HEK293 (cell line): ENCODE measurements around the gene AK8.

ENCODE experiments used
- CTCF ChIA-PET: fragments of 350-600 bp; formaldehyde crosslinking; extraction: SDS; loops from one replicate; lab custom pipeline; 2021; ENCODE audit warnings: antibody characterized with exemption; lab: Yijun Ruan, JAX
- POLR2A ChIA-PET: fragments of 300-600 bp; formaldehyde crosslinking; extraction: SDS; loops from one replicate; lab custom pipeline; 2020; ENCODE audit warnings: antibody characterized with exemption, inconsistent platforms; lab: Yijun Ruan, JAX
- H3K27ac ChIP-seq: fragments of 200-500 bp; sonication (Bioruptor generic); 2 replicates; pipeline ENCODE4 v1.5.1; 2014; ENCODE audit warnings: low read depth, low read length, control low read depth, inconsistent platforms; ENCODE audit errors: extremely low read depth
- H3K36me3 ChIP-seq, 2 experiments: fragments of 200-500 bp in 1 of 2; sonication (Bioruptor generic) in 1 of 2; 1 replicate in 1 of 2; 2 replicates in 1 of 2; pipeline ENCODE4 v1.5.1; 2014 to 2017; ENCODE audit warnings: inconsistent platforms in 2 of 2, low read length in 2 of 2; ENCODE audit not compliant: control insufficient read depth in 2 of 2, insufficient read depth in 1 of 2
- H3K4me1 ChIP-seq: fragments of 200-500 bp; sonication (Bioruptor generic); 2 replicates; pipeline ENCODE4 v1.5.1; 2014; ENCODE audit warnings: mild to moderate bottlenecking, low read length, inconsistent platforms; ENCODE audit not compliant: control insufficient read depth, insufficient read depth
- H3K4me3 ChIP-seq: 2 replicates; pipeline ENCODE4 v1.5.1; 2011; ENCODE audit warnings: low read depth, mild to moderate bottlenecking, control low read depth, low read length, moderate library complexity
- H3K9me3 ChIP-seq: fragments of 200-500 bp; sonication (Bioruptor generic); 2 replicates; pipeline ENCODE4 v1.5.1; 2014; ENCODE audit warnings: low read depth, low read length, inconsistent platforms; ENCODE audit not compliant: control insufficient read depth, insufficient read depth
- GLIS1 ChIP-seq: fragments of 450-650 bp; formaldehyde crosslinking; IDR thresholded peaks from 2 replicates; pipeline ENCODE4 v1.5.1; 2016; ENCODE audit warnings: missing biosample characterization, missing genetic modification characterization
- KLF16 ChIP-seq: fragments of 450-650 bp; formaldehyde crosslinking; IDR thresholded peaks from 2 replicates; pipeline ENCODE4 v1.5.1; 2017; ENCODE audit warnings: missing biosample characterization, missing genetic modification characterization
- PATZ1 ChIP-seq: fragments of 450-650 bp; formaldehyde crosslinking; IDR thresholded peaks from 2 replicates; pipeline ENCODE4 v1.5.1; 2016; ENCODE audit warnings: missing biosample characterization, missing genetic modification characterization
- PRDM4 ChIP-seq: fragments of 450-650 bp; formaldehyde crosslinking; IDR thresholded peaks from 2 replicates; pipeline ENCODE4 v1.5.1; 2017; ENCODE audit warnings: missing biosample characterization, missing genetic modification characterization
- SCRT1 ChIP-seq: fragments of 450-650 bp; formaldehyde crosslinking; IDR thresholded peaks from 2 replicates; pipeline ENCODE4 v1.5.1; 2016; ENCODE audit warnings: missing biosample characterization, missing genetic modification characterization, borderline replicate concordance
- SCRT2 ChIP-seq: fragments of 450-650 bp; formaldehyde crosslinking; IDR thresholded peaks from 2 replicates; pipeline ENCODE4 v1.5.1; 2016; ENCODE audit warnings: missing biosample characterization, missing genetic modification characterization
- ZBTB48 ChIP-seq: fragments of 450-650 bp; formaldehyde crosslinking; IDR thresholded peaks from 2 replicates; pipeline ENCODE4 v1.5.1; 2016; ENCODE audit warnings: missing biosample characterization, missing genetic modification characterization
- ZNF18 ChIP-seq: fragments of 450-650 bp; formaldehyde crosslinking; IDR thresholded peaks from 2 replicates; pipeline ENCODE4 v1.5.1; 2016; ENCODE audit warnings: missing biosample characterization, missing genetic modification characterization
- ZNF2 ChIP-seq: fragments of 450-650 bp; formaldehyde crosslinking; IDR thresholded peaks from 2 replicates; pipeline ENCODE4 v1.5.1; 2016; ENCODE audit warnings: missing biosample characterization, missing genetic modification characterization
- ZNF302 ChIP-seq: fragments of 450-650 bp; formaldehyde crosslinking; IDR thresholded peaks from 2 replicates; pipeline ENCODE4 v1.5.1; 2016; ENCODE audit warnings: missing biosample characterization, missing genetic modification characterization, low read depth
- ZNF362 ChIP-seq: fragments of 450-650 bp; formaldehyde crosslinking; IDR thresholded peaks from 2 replicates; pipeline ENCODE4 v1.5.1; 2016; ENCODE audit warnings: missing biosample characterization, missing genetic modification characterization
- ZNF521 ChIP-seq: fragments of 450-650 bp; formaldehyde crosslinking; IDR thresholded peaks from 2 replicates; pipeline ENCODE4 v1.5.1; 2017; ENCODE audit warnings: missing biosample characterization, mild to moderate bottlenecking, missing genetic modification characterization
- ZNF555 ChIP-seq: fragments of 450-650 bp; formaldehyde crosslinking; conservative IDR thresholded peaks from 2 replicates; pipeline ENCODE4 v1.5.1; 2017; ENCODE audit warnings: missing biosample characterization, mild to moderate bottlenecking, missing genetic modification characterization, inconsistent platforms
- ZNF585B ChIP-seq: fragments of 450-650 bp; formaldehyde crosslinking; IDR thresholded peaks from 2 replicates; pipeline ENCODE4 v1.5.1; 2016; ENCODE audit warnings: missing biosample characterization, missing genetic modification characterization
- ZNF596 ChIP-seq: fragments of 450-650 bp; IDR thresholded peaks from 2 replicates; pipeline ENCODE4 v1.5.0; 2018; ENCODE audit warnings: missing biosample characterization, mild to moderate bottlenecking, missing genetic modification characterization, moderate library complexity
- ZNF677 ChIP-seq: fragments of 450-650 bp; IDR thresholded peaks from 2 replicates; pipeline ENCODE4 v1.5.0; 2018; ENCODE audit warnings: missing biosample characterization, mild to moderate bottlenecking, missing genetic modification characterization, moderate library complexity
- ZNF707 ChIP-seq: fragments of 450-650 bp; formaldehyde crosslinking; IDR thresholded peaks from 2 replicates; pipeline ENCODE4 v1.5.1; 2016; ENCODE audit warnings: missing biosample characterization, missing genetic modification characterization

Gene AK8

GRCh38 chr9:132798817-132799790 lies 79.0 kb downstream of the AK8 start (continued):
- TF ChIP-seq ZNF555 (tag by site-specific recombination) (no peak), ZNF521 (tag by site-specific recombination) (no peak)
- TF ChIP-seq, all 188 proteins: peak for 60

- Histone ChIP-seq H3K4me1 (peaks cover 8% of the 10 kb centered on the region), H3K36me3 (no peaks in the 10 kb centered on the region), H3K27ac (no peak overlapping the region), H3K4me3 (no peak overlapping the region), H3K9me3 (no peaks in the 10 kb centered on the region)
- peak; percentile 92 for TF ChIP-seq PRDM4 (tag by site-specific recombination)
- no peak for TF ChIP-seq ZNF302
- POLR2A ChIA-PET = interaction anchor here (1.0 kb wide), 1 partner anchor 128 kb away, joined by 3 read pairs; the partner anchor contains the start of genes DDX31 and GTF3C4
- CTCF ChIA-PET = interaction anchor here (0.6 to 3.7 kb wide), 15 partner anchors 11 to 376 kb away, joined by 3 to 25 read pairs (median 4); partner anchors contain the start of gene DDX31
These were observed 80.0 kb downstream of the AK8 start for GRCh38 chr9:132797861-132798659.

- no peak for TF ChIP-seq ZNF362 (tag by site-specific recombination)
- TF ChIP-seq ZNF677 (tag by site-specific recombination) = no peak
These were observed 82.4 kb downstream of the AK8 start for GRCh38 chr9:132795511-132796303.

GRCh38 chr9:132794730-132795380 lies 83.2 kb downstream of the AK8 start:
- Histone ChIP-seq H3K4me1 (peaks cover 8% of the 10 kb centered on the region), H3K27ac (no peak overlapping the region), H3K36me3 (no peaks in the 10 kb centered on the region), H3K4me3 (no peak overlapping the region), H3K9me3 (no peaks in the 10 kb centered on the region)
- POLR2A ChIA-PET = no interaction called here
- CTCF ChIA-PET = interaction anchor here (0.6 kb wide), 1 partner anchor 28 kb away, joined by 4 read pairs; no protein-coding TSS in a partner anchor
- TF ChIP-seq KLF16 (tag by site-specific recombination) (no peak), GLIS1 (peak; percentile 55), SCRT2 (tag by site-specific recombination) (peak; percentile 92), ZNF2 (no peak), PATZ1 (no peak), ZNF707 (tag by site-specific recombination) (no peak), ZNF18 (tag by site-specific recombination) (peak; percentile 86), ZNF596 (no peak), ZNF585B (tag by site-specific recombination) (no peak), SCRT1 (tag by site-specific recombination) (peak; percentile 74), ZBTB48 (tag by site-specific recombination) (peak; percentile 50; the same call in 1 of the 2 replicates)

More at GRCh38 chr9:132795511-132796303, 82.4 kb downstream of the AK8 start:
- H3K36me3 ChIP-seq = no peaks in the 10 kb centered on the region
- no peaks in the 10 kb centered on the region for H3K9me3 ChIP-seq
- ChIA-PET POLR2A (no interaction called here), CTCF (no interaction called here)
- no peak overlapping the region for H3K27ac ChIP-seq
- no peak overlapping the region for H3K4me3 ChIP-seq
- peaks cover 8% of the 10 kb centered on the region for H3K4me1 ChIP-seq
